Measurements from ENCODE around the gene ELL. TPM values are rescaled to one million over a fixed set of nuclear protein-coding genes. Genes with fewer than 3 reads are reported as not detected.

ELL gene
- total and polyA plus RNA-seq, 9 of the 15 experiments (the other 6 are each of a cell fraction or from before 2014, with no cell fraction given), result 0.24 to 22.5 (median 4.1) TPM

- TF ChIP-seq NCOA2 (IDR thresholded peaks at IDR 0.05; ENCODE audit: partially characterized antibody in 2 of 2) (no peak), KDM1A (IDR thresholded peaks at IDR 0.05) (peak in 1 of 2 experiments; percentile 30; a peak in 1 of 4 replicates), HDAC8 (tag; IDR thresholded peaks at IDR 0.05) (0 out of 2 replicates have a peak, but pooled peaks have one; percentile 37), MYC (IDR thresholded peaks at IDR 0.05; ENCODE audit: low read depth, low read length) (peak; percentile 68; the same call in 1 of the 2 replicates), MYC (CRISPR knock-in tag; IDR thresholded peaks at IDR 0.05; ENCODE audit: borderline replicate concordance, low read depth) (peak; percentile 55; the same call in 1 of the 2 replicates), KLF16 (IDR thresholded peaks at IDR 0.05) (no peak), HIVEP1 (CRISPR knock-in tag; IDR thresholded peaks at IDR 0.05) (no peak), ZNF707 (CRISPR knock-in tag; conservative IDR thresholded peaks at IDR 0.05) (no peak), ETV6 (IDR thresholded peaks at IDR 0.05; ENCODE audit: borderline replicate concordance in 1 of 2, low read depth in 2 of 2, low read length in 1 of 2) (no peak), ETV6 (CRISPR knock-in tag; IDR thresholded peaks at IDR 0.05; ENCODE audit: borderline replicate concordance) (peak; percentile 73; the same call in 1 of the 2 replicates), ZC3H11A (IDR thresholded peaks at IDR 0.05; ENCODE audit: low read depth, low read length) (no peak), GATAD2A (IDR thresholded peaks at IDR 0.05) (0 out of 2 replicates have a peak, but pooled peaks have one; percentile 67), SMARCA5 (IDR thresholded peaks at IDR 0.05) (no peak), ZNF507 (tag; conservative IDR thresholded peaks at IDR 0.05) (no peak), ID3 (CRISPR knock-in tag; IDR thresholded peaks at IDR 0.05) (no peak), ID3 (tag; IDR thresholded peaks at IDR 0.05) (0 out of 2 replicates have a peak, but pooled peaks have one; percentile 8), ZNF263 (CRISPR knock-in tag; IDR thresholded peaks at IDR 0.05; ENCODE audit: borderline replicate concordance) (0 out of 2 replicates have a peak, but pooled peaks have one; percentile 37), TEAD4 (IDR thresholded peaks at IDR 0.05; ENCODE audit: low read length) (no peak), TEAD4 (CRISPR knock-in tag; IDR thresholded peaks at IDR 0.05; ENCODE audit: borderline replicate concordance) (no peak), ZBTB26 (CRISPR knock-in tag; IDR thresholded peaks at IDR 0.05) (no peak), SMAD2 (IDR thresholded peaks at IDR 0.05; ENCODE audit: low read depth, low read length) (no peak), BHLHE40 (IDR thresholded peaks at IDR 0.05; ENCODE audit: low read length) (peak; percentile 89), FOXK1 (CRISPR knock-in tag; IDR thresholded peaks at IDR 0.05; ENCODE audit: borderline replicate concordance) (0 out of 2 replicates have a peak, but pooled peaks have one; percentile 67), MXI1 (IDR thresholded peaks at IDR 0.05; ENCODE audit: low read depth, low read length) (0 out of 2 replicates have a peak, but pooled peaks have one; percentile 14), ZBTB2 (IDR thresholded peaks at IDR 0.05) (peak; percentile 66)
- TF ChIP-seq, protein P1, sequence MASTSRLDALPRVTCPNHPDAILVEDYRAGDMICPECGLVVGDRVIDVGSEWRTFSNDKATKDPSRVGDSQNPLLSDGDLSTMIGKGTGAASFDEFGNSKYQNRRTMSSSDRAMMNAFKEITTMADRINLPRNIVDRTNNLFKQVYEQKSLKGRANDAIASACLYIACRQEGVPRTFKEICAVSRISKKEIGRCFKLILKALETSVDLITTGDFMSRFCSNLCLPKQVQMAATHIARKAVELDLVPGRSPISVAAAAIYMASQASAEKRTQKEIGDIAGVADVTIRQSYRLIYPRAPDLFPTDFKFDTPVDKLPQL (IDR thresholded peaks at IDR 0.05; ENCODE audit: extremely low read depth, insufficient read length), result no peak
- TF ChIP-seq, protein P2, sequence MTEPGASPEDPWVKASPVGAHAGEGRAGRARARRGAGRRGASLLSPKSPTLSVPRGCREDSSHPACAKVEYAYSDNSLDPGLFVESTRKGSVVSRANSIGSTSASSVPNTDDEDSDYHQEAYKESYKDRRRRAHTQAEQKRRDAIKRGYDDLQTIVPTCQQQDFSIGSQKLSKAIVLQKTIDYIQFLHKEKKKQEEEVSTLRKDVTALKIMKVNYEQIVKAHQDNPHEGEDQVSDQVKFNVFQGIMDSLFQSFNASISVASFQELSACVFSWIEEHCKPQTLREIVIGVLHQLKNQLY (CRISPR knock-in tag; conservative IDR thresholded peaks at IDR 0.05), result no peak
These were observed 103.8 kb downstream of the ELL start (continued) for GRCh38 chr19:18418029-18418482.
